Fibroblast of lung (primary cell): ENCODE results near the gene FTO. TPM values are rescaled to one million over a fixed set of nuclear protein-coding genes. Genes with fewer than 3 reads are reported as not detected.
A peak's percentile ranks its signal among the peaks of the same experiment; 100 is the strongest.

Source experiments
- DNase-seq, 2 donors: peaks; one replicate each; pipeline versions ENCODE4 v3.0.0 to v3.0.0-alpha.2; 2010; ENCODE audit warnings: low read depth in 2 of 2
- H2AFZ ChIP-seq: 2 replicates; pipeline ENCODE4 v1.5.1; 2012; ENCODE audit warnings: low read length, control low read depth, inconsistent platforms
- H3K27ac ChIP-seq: 2 replicates; pipeline ENCODE4 v1.5.1; 2011; ENCODE audit warnings: low read length, control low read depth; ENCODE audit not compliant: insufficient read depth
- H3K27me3 ChIP-seq: 2 replicates; pipeline ENCODE4 v1.5.1; 2011; ENCODE audit warnings: mild to moderate bottlenecking, low read length; ENCODE audit not compliant: control insufficient read depth, insufficient read depth
- H3K36me3 ChIP-seq: 2 replicates; pipeline ENCODE4 v1.5.1; 2011; ENCODE audit warnings: low read length; ENCODE audit not compliant: control insufficient read depth, insufficient read depth
- H3K4me1 ChIP-seq: 2 replicates; pipeline ENCODE4 v1.5.1; 2011; ENCODE audit warnings: low read length; ENCODE audit not compliant: control insufficient read depth, insufficient read depth; ENCODE audit errors: extremely low read depth
- H3K4me2 ChIP-seq: 2 replicates; pipeline ENCODE4 v1.5.1; 2011; ENCODE audit warnings: low read length, control low read depth; ENCODE audit not compliant: insufficient read depth; ENCODE audit errors: extremely low read depth
- H3K4me3 ChIP-seq, 4 experiments: fragments of 200-600 bp in 1 of 4; sonication (generic) in 1 of 4; replicated peaks in 1 of 4; 2 replicates each; pipeline ENCODE4 v1.5.1; 2011 to 2016; ENCODE audit warnings: low read length in 4 of 4, low read depth in 3 of 4, mild to moderate bottlenecking in 3 of 4, control low read depth in 2 of 4, inconsistent platforms in 1 of 4, mixed read lengths in 1 of 4; ENCODE audit not compliant: insufficient read depth in 1 of 4; ENCODE audit errors: control extremely low read depth in 1 of 4
- H3K79me2 ChIP-seq: 2 replicates; pipeline ENCODE4 v1.5.1; 2012; ENCODE audit warnings: mild to moderate bottlenecking, low read length, inconsistent platforms; ENCODE audit not compliant: control insufficient read depth, insufficient read depth
- H3K9ac ChIP-seq: 2 replicates; pipeline ENCODE4 v1.5.1; 2011; ENCODE audit warnings: mild to moderate bottlenecking, low read length, control low read depth; ENCODE audit not compliant: insufficient read depth
- H3K9me3 ChIP-seq: 2 replicates; pipeline ENCODE4 v1.5.1; 2012; ENCODE audit warnings: low read depth, low read length; ENCODE audit not compliant: control insufficient read depth, insufficient read depth
- H4K20me1 ChIP-seq: 2 replicates; pipeline ENCODE4 v1.5.1; 2011; ENCODE audit warnings: low read length; ENCODE audit not compliant: control insufficient read depth, insufficient read depth; ENCODE audit errors: extremely low read depth
- EZH2 ChIP-seq: IDR thresholded peaks from 2 replicates; pipeline ENCODE4 v1.5.1; 2012; ENCODE audit warnings: low read length, control low read depth, mild to moderate bottlenecking; ENCODE audit errors: missing control alignments
- polyA plus RNA-seq, 2 donors: library from polyadenylated mRNA; depleted of rRNA in 1 of 2; stranded (reverse) in 1 of 2; unstranded in 1 of 2; fragments of >200 nt; gene quantifications; 2 replicates each; pipeline ENCODE4 v1.2.1, GENCODE V29; 2011 to 2012; ENCODE audit warnings: missing spikeins in 1 of 2
- total RNA-seq: library from RNA; depleted of rRNA; stranded (reverse); fragments of >200 nt; gene quantifications from 2 replicates; pipeline ENCODE4 v1.2.1, GENCODE V29; 2014
- TF ChIP-seq, protein P1 (sequence below), 2 donors: IDR thresholded peaks in 1 of 2; conservative IDR thresholded peaks in 1 of 2; 1 replicate in 1 of 2; 2 replicates in 1 of 2; pipeline ENCODE4 v1.5.1; 2011 to 2012; ENCODE audit warnings: low read length in 2 of 2, control low read depth in 1 of 2, inconsistent platforms in 1 of 2, low read depth in 1 of 2, mild to moderate bottlenecking in 1 of 2

The FTO gene
- total and polyA plus RNA-seq, 2 donors (not counting 1 experiment from before 2014, with no cell fraction given): 61.1 to 97.6 TPM

DNA sequence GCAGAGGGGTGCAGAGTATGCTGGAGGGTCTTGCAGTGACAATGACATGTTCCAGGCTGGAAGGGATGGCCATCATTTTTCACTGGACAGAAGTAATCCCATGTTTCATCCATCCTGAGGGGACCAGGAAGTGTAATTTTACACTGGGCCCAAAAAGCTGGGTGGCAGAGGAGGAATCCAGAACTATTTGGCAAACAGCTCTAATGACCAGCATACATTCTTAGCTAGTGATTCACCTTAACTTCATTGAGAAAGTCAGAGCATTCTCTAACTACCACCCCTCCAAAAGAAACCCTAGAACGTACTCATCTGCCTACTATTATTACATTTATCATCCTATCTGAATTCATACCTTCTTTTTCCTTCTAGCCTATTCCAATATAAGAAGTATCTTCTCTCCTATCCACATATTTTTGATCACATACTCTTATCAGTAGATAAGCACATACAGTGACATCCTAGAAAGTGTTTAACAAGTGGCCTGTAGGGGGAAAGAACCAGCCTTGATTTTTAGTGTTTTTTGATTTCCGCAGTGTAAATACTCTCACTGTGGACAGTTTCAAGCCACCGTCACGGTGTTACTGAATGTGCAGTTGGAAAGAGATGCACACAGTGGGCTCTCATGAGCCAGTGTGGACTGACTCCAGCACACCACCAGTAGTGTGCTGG, 118.1 kb downstream of the FTO start:
- Histone ChIP-seq H3K4me3 (no peak overlapping the region), H3K27me3 (no peaks in the 10 kb centered on the region), H3K9me3 (no peaks in the 10 kb centered on the region), H3K36me3 (peaks cover 2% of the 10 kb centered on the region), H3K9ac (no peak overlapping the region), H4K20me1 (no peaks in the 10 kb centered on the region), H3K27ac (peak overlapping the region; percentile 9), H3K4me1 (peaks cover 18% of the 10 kb centered on the region), H3K79me2 (no peaks in the 10 kb centered on the region), H2AFZ (no peak overlapping the region), H3K4me2 (peak overlapping the region; percentile 2)
- DNase-seq: peak; percentile 68 to 91
- no peak for TF ChIP-seq EZH2
- TF ChIP-seq, protein P1, sequence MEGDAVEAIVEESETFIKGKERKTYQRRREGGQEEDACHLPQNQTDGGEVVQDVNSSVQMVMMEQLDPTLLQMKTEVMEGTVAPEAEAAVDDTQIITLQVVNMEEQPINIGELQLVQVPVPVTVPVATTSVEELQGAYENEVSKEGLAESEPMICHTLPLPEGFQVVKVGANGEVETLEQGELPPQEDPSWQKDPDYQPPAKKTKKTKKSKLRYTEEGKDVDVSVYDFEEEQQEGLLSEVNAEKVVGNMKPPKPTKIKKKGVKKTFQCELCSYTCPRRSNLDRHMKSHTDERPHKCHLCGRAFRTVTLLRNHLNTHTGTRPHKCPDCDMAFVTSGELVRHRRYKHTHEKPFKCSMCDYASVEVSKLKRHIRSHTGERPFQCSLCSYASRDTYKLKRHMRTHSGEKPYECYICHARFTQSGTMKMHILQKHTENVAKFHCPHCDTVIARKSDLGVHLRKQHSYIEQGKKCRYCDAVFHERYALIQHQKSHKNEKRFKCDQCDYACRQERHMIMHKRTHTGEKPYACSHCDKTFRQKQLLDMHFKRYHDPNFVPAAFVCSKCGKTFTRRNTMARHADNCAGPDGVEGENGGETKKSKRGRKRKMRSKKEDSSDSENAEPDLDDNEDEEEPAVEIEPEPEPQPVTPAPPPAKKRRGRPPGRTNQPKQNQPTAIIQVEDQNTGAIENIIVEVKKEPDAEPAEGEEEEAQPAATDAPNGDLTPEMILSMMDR (conservative IDR thresholded peaks at IDR 0.05 in 1 of 2, IDR thresholded peaks at IDR 0.05 in 1 of 2; ENCODE audit: low read depth in 1 of 2, low read length in 2 of 2): no peak

DNA sequence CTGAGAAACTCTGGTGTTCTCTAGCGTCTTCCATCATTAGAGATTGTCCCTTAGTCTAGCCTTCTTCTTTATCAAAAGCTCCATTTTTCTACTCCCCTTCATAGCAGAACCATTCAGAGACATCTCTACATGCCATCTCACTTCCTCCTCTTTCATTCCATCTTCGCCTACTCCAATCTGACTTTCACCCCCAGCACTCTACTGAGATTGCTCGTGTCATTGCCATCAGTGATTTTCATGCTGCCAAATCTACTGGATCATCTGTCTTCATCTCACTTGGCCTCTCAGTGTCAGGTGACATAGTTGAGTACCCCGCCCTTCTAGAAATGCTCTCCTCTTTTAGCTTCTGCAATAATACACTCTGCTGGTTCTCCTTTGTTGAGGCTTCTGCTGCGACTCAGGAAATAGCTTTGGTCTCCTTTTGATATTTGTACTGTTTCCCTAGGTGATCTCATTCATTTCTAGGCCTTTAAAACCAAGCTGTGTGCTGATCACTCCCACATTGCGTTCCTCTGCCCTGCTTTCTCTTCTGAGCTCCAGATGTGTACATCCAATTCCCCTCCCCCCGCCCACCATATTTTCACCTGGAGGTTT, 119.1 kb downstream of the FTO start:
- Histone ChIP-seq H3K9ac (no peak overlapping the region), H3K4me3 (no peak overlapping the region), H3K27me3 (no peaks in the 10 kb centered on the region), H3K4me2 (no peak overlapping the region), H2AFZ (no peak overlapping the region), H3K36me3 (peaks cover 2% of the 10 kb centered on the region), H4K20me1 (no peaks in the 10 kb centered on the region), H3K79me2 (no peaks in the 10 kb centered on the region), H3K4me1 (peaks cover 12% of the 10 kb centered on the region), H3K9me3 (no peaks in the 10 kb centered on the region), H3K27ac (no peak overlapping the region)
- DNase-seq: peak in 1 of 2 donors; percentile 63
- TF ChIP-seq, protein P1 (conservative IDR thresholded peaks at IDR 0.05 in 1 of 2, IDR thresholded peaks at IDR 0.05 in 1 of 2; ENCODE audit: low read depth in 1 of 2, low read length in 2 of 2): no peak
- TF ChIP-seq EZH2: no peak

DNA sequence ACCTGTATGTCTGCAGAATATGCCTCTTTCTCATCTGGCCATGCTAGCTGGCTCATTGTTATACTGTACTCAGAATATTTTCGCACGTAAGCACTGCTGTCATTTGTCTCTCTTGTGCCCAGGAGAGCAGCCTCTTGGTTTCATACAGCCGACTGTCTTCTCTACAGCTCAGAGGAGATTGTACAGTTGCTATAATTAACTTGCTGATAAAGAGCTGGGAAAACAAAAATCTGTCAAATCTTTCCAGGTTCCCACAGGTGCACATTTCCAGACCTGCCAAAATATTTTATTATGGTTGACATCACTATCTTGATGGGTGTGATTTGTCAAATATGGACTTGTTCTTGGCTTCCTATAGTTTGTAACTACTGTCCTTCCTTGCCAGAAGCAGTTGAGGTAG, 122.7 kb downstream of the FTO start:
- H3K79me2 ChIP-seq: no peaks in the 10 kb centered on the region
- no peaks in the 10 kb centered on the region for H4K20me1 ChIP-seq
- H3K9me3 ChIP-seq: no peaks in the 10 kb centered on the region
- H3K36me3 ChIP-seq: peaks cover 2% of the 10 kb centered on the region
- DNase-seq: no peak
- no peak overlapping the region for H2AFZ ChIP-seq
- peaks cover 11% of the 10 kb centered on the region for H3K4me1 ChIP-seq
- H3K4me2 ChIP-seq: no peak overlapping the region
- TF ChIP-seq, protein P1 (conservative IDR thresholded peaks at IDR 0.05 in 1 of 2, IDR thresholded peaks at IDR 0.05 in 1 of 2; ENCODE audit: low read depth in 1 of 2, low read length in 2 of 2): no peak
- no peak for TF ChIP-seq EZH2
- H3K27me3 ChIP-seq: no peaks in the 10 kb centered on the region
- no peak overlapping the region for H3K4me3 ChIP-seq
- H3K27ac ChIP-seq: no peak overlapping the region
- H3K9ac ChIP-seq: no peak overlapping the region
